GM12891 (cell line): ENCODE measurements around the gene PHF14.

ENCODE experiments used
- DNase-seq: peaks from one replicate; pipeline ENCODE4 v3.0.0; 2011; ENCODE audit warnings: low spot score; ENCODE audit not compliant: insufficient read length
- FAIRE-seq: peaks from 2 replicates; lab custom pipeline; 2011; peaks lifted over from hg19 to GRCh38; lab: Jason Lieb, UNC
- PAX5 ChIP-seq: IDR thresholded peaks from 2 replicates; pipeline ENCODE4 v1.6.1; 2011; ENCODE audit warnings: low read length, moderate library complexity, mild to moderate bottlenecking; ENCODE audit not compliant: insufficient read depth, severe bottlenecking
- POLR2A ChIP-seq: IDR thresholded peaks from 2 replicates; pipeline ENCODE4 v1.6.1; 2011; ENCODE audit warnings: low read depth, low read length, control low read depth
- POLR2AphosphoS5 ChIP-seq: IDR thresholded peaks from 2 replicates; pipeline ENCODE4 v1.6.1; 2011; ENCODE audit warnings: low read depth, low read length, control low read depth
- POU2F2 ChIP-seq: IDR thresholded peaks from 2 replicates; pipeline ENCODE4 v1.6.1; 2011; ENCODE audit warnings: low read depth, mild to moderate bottlenecking, control low read depth, low read length, moderate library complexity
- SPI1 ChIP-seq: IDR thresholded peaks from 2 replicates; pipeline ENCODE4 v1.6.1; 2011; ENCODE audit warnings: low read depth, low read length, control low read depth
- TAF1 ChIP-seq: IDR thresholded peaks from 2 replicates; pipeline ENCODE4 v1.6.1; 2011; ENCODE audit warnings: low read depth, low read length, control low read depth

The PHF14 gene

DNA sequence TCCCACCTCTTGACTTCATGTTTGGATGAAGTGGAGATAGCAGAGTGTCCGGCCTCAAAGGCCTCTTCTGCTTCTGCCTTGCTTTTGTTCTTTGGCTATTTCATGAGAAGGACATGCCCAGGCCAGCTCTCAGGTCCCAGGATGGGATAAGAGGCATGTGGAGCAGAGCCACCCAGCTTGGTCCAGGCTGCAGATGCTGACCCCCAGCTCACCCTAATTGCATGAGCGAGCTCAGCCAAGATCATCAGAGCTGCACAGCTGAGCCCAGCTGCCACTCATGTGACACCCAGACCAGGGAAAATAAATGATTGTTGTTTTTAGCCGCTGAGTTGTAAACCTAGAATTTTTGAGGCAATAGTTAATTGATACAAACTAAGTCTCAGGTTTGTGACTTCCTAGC, 230.0 kb downstream of the PHF14 start:
- DNase-seq, result no peak
- no peak for FAIRE-seq
- TF ChIP-seq SPI1 (no peak), PAX5 (no peak), POLR2AphosphoS5 (no peak), TAF1 (no peak), POU2F2 (no peak), POLR2A (no peak)

DNA sequence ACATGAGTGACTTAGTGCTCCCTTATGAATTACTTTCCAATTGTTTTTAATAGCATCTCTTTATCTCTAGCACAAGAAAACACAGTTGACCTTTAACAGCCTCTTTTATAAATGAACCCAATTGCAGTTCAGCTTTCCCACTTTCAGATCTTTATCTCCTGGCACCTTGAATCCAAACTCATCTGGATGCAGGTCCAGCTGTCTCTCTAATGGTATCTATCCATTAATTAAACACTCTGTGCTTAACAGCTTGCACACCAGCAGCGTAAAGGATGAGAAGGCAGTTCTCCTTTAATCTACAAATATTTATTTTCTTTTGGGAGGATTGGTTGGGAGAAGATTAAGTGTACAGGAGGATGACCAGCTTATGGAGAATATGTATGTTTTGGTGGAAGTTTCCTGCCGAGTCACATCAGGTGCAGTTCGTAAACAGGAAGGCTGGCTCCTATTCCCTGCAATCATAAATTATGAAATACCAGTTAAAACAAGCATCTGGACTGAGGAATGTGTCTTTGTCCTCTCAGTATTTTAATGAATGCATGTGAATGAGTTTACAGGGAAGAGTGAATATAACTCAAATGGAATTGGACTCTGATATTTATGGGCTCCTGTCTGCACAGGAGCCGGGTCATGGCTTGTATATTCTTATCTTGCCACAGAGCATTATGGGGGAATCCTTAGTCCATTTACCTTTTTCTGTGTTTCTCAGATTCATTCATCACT, 232.7 kb downstream of the PHF14 start:
- FAIRE-seq (no peak), DNase-seq (no peak)
- TF ChIP-seq POLR2A (no peak), TAF1 (no peak), POU2F2 (no peak), PAX5 (no peak), POLR2AphosphoS5 (no peak), SPI1 (no peak)

DNA sequence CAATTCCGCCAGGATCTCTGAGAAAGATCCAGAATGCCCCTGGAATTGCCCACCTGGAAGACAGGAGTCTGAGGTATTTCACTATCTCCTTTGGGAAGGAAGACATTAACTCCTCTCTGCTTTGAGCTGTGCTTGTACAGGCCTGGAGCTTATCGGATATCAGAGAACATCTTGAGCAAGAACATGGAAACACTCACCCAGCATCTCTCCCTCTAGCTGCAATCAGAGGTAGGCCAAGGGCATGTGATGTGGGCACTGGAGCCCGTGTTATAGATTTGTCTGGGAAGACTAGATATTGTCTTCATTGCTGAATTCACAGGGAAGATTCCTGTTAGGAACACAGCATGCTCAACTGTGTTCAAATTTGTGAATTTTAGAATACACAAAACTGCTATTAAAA, 233.9 kb downstream of the PHF14 start:
- DNase-seq, result no peak
- TF ChIP-seq POU2F2 (no peak), TAF1 (no peak), POLR2AphosphoS5 (no peak), POLR2A (no peak), SPI1 (no peak), PAX5 (no peak)
- no peak for FAIRE-seq

DNA sequence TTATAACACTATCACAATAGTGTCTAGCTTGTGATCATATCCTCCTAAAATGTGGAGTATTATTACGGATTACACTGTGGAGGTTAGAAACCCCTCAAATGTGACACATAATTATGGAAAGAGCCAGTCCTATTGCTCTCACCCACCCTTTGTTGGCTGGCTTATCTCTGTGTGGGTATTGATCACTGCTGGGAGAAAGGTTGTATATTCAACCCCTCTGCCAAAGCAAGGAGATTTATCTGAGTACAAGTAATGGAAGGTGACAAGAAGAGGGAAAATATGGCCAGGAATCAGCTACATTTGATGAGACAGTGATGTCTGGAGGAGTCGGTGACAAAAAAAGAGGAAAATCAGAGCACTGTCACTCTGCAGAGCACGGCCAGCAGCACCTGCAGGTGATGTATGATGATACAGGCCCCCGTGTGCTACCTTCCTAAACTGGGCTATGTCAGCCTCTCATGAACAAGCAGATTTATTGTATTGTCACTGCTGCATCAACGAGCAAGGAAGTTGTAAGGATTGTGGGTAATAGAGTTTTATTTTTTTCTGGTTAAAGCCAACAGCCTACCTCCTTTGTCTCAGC, 235.3 kb downstream of the PHF14 start:
- DNase-seq (no peak), FAIRE-seq (no peak)
- TF ChIP-seq POLR2A (no peak), POLR2AphosphoS5 (no peak), SPI1 (no peak), TAF1 (no peak), POU2F2 (no peak), PAX5 (no peak)

DNA sequence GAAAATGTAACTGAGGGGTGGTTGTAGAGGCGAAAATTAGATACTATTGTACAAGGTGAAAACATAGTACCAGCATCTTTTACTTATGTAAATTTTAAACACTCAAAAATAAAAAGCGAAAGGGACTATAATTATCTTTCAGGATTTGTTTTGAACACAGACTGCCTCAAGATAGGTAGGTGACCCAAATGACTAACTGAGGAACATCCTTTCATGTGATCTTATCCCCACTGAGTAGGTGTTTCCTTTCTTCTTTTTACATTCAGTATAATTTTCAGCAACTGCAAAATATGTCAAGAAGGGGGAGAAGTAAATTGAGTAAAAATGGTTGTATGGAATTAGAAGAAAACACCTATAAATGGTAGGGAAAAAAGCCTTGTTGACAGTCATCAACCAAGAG, 236.7 kb downstream of the PHF14 start:
- no peak for FAIRE-seq
- DNase-seq, result no peak
- TF ChIP-seq PAX5 (no peak), POU2F2 (no peak), TAF1 (no peak), SPI1 (no peak), POLR2A (no peak), POLR2AphosphoS5 (no peak)

DNA sequence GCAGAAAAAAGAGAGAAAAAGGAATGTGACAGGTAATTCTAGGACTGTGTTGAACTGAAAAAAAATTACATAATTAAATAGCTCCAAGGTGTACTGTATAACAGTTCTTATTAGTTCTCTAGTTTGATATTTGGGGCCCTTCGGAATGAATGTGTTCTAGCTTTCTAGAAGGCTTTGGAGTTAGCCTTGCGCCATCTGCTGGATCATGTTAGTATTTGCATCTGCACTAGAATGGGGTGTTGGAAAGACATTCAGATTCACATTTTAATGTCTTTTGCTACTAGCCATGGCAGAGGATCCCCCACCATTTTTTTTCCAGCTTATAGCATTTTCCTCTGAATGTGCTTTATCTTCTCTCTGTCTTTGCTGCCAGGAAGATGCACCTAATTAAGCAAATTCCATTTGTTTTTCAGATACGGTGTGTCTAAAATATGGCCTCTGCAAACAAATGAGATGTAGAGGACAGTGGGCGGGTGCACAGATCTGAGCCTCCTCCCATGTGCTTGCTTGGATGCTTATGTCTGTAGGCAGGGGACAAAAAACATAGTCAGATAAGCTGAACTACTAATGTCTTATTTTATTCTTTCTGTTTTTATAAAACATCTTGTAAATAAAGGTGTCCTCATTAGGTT, 238.5 kb downstream of the PHF14 start:
- DNase-seq (peak; percentile 13), FAIRE-seq (peak; percentile 76)
- no peak for TF ChIP-seq PAX5
- TF ChIP-seq TAF1, result no peak
- TF ChIP-seq SPI1, result no peak
- no peak for TF ChIP-seq POU2F2
- TF ChIP-seq POLR2AphosphoS5, result no peak
- TF ChIP-seq POLR2A, result no peak

DNA sequence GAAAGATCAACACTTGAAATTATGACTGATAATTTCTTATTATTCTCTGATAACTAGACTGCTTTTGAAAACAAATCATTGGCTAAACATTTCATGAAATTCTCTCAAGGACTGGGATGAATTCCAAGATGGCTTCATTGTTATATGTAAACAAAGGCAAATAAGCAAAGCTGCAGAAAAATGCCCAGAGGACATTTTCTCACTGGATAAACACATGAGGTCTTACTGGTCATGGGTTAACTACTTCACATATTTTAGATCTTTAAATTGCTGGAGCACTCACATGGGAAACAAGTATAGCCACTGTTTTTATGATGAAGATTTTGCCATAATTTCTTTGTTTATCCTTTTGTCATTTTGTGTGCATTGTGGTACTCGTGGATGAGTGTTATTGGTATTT, 239.1 kb downstream of the PHF14 start:
- DNase-seq (no peak), FAIRE-seq (no peak)
- no peak for TF ChIP-seq SPI1
- TF ChIP-seq TAF1, result no peak
- no peak for TF ChIP-seq POU2F2
- TF ChIP-seq POLR2AphosphoS5, result no peak
- TF ChIP-seq POLR2A, result no peak
- TF ChIP-seq PAX5, result no peak

DNA sequence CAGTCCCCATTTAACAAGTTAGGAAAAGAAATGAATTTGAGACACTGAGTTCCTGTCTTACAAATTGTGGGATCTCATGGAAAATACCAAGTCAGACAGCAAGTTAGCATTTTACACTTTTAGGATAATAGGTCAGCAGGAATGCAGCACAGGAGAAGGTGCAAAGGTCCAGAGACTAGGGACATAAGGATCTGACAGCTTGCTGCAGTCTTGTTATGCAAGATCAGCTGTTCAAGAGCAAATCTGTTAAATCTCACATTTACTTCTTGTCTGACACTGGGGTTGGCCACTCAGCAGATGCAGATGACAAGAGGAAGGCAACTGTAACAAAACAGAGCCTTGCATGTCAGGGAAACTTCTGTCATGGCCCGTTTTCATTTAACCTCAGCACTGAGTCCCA, 239.6 kb downstream of the PHF14 start:
- TF ChIP-seq POU2F2, result no peak
- TF ChIP-seq TAF1, result no peak
- no peak for TF ChIP-seq POLR2A
- no peak for TF ChIP-seq POLR2AphosphoS5
- no peak for TF ChIP-seq PAX5
- no peak for TF ChIP-seq SPI1
- DNase-seq, result no peak
- no peak for FAIRE-seq

DNA sequence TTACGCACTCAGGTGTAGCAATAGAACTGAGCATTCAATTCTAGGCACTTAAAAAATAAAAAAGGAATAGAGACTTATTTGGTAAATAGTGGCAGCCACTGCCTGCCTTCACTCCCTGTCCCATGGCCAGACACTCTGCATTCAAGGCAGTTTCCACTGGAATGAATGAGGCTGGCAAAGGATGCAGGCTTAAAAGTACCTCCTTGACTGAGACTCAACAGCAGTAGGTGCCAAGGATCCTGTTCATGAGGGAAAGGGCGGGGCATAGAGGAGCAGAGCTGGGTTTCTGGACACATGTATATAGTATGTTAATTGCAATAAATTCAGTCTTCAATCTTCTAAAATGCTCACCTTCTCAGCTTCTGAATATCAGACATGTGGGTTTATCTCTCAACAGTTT, 242.6 kb downstream of the PHF14 start:
- FAIRE-seq (no peak), DNase-seq (no peak)
- TF ChIP-seq SPI1 (no peak), TAF1 (no peak), POU2F2 (no peak), POLR2A (no peak), PAX5 (no peak), POLR2AphosphoS5 (no peak)
